Iris pigment epithelial cell (primary cell): ENCODE data around the gene FOXP2.
"Not testable (repeated sequence)": the region's sequence is repeated elsewhere in the genome, so short reads cannot be mapped to it uniquely, and the experiment has no call there.

Source experiments
- DNase-seq: peaks from one replicate; pipeline ENCODE4 v3.0.0-alpha.2; 2011; ENCODE audit warnings: low read depth

The FOXP2 gene

DNA sequence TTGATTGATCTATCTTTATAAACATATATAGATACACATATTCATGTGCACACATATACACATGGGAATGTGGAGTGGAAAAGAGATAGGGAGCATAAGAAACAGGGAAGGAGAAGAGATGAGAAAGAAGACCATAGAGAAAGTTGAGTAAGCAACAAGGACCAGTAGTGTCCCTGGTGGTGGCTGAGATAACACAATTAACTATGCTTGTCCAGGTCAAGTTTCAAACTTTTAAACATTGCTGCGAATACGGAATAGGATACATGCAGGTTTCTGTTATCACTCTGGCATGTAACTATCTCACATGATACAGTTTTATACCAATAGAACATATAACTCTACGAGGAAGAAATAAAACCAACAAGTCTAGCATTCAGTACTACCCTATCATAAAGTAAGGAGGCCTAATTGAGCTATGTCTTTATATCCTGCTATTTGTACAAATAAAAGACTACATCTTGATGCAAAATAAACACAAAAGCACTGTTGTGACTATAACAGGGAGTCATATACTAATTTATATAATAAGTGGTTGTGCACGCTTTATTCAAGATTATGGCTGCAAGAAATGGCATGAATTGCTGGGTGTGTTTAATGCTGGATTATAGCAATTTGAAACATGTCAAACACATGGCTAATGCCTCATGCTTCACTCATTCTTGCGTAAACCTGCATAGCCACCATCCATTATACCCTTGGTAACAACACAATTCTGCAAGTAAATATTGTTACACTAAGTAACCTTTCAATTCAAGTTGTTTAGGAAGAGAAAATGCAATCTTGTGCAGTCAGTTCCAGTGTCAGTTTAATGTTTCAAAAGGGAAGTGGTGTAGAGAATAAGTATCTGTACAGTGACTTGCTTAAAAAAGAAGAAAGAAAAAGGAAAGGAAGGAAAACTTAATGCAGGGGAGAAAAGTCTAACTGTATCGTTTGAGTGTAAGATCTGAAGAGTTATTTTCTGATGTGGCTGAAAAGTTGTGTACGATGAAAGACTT lies 8.2 kb downstream of the FOXP2 start:
- DNase-seq, result no peak

DNA sequence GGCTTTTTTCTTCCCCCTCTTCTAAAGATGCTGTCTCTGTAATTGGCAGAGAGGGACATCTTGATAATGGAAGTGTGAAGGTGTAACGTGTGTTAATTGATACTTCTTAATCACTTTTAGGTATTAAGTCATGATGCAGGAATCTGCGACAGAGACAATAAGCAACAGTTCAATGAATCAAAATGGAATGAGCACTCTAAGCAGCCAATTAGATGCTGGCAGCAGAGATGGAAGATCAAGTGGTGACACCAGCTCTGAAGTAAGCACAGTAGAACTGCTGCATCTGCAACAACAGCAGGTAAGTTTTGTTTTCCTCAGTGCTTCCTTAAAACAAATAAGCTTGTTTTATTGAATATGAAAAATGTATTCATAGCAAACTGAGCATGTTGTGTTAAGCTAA lies 11.8 kb downstream of the FOXP2 start:
- no peak for DNase-seq

DNA sequence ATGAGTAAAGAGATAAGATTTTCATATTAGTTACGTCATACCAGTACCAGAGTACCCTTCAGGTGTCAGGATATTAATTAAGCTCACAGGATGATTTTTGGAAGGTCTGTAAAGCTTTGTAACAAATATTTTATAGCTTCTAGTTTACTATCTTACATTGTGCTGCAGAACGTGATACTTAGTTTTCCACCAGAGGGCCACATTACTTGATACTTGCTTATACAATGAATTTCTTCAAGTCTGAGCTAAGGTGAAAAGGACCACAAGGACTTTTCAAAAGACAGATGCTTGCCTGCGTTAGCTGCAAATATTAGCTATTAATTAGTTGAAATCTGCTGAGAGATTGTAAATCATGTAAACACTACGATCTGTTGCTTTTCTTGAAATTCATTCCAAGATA lies 12.2 kb downstream of the FOXP2 start:
- DNase-seq, result peak; percentile 23

DNA sequence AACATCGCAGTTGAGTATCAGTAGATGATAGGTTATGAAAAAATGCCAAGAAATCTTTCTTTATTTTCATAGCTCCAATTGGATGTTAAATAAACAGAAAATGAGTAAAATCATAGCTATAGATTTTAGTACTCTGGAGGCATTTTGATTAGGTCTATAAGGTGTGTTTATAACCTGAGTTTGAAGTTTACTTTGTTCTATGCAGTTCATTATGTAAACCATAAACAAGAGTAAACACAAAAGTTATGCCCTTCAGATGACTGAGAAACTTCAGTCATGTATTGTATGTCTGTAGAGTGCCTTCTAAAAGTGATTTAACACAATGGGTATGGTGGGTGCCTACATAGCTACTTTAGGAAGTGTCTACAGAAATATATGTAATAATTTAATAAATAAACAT lies 13.6 kb downstream of the FOXP2 start:
- DNase-seq, result no peak

DNA sequence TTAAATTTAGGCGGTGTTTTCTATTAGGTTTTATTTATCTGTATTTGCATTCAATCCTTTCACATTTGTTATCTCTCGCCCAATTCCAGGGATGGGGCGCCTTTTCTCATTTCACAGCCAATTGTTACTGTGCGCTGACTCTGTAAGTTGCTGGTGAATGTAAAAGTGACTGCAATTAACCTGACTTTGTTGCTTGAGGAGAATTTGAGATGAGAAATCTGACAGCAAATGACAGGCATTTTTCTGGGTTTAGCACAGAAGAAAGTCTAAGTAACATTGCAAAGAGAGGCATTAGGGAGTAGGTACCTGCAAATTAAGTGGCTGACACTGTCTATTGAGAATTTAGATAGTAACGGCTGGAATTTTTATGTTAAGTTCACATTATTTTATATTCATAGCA lies 16.6 kb downstream of the FOXP2 start:
- DNase-seq, result no peak

DNA sequence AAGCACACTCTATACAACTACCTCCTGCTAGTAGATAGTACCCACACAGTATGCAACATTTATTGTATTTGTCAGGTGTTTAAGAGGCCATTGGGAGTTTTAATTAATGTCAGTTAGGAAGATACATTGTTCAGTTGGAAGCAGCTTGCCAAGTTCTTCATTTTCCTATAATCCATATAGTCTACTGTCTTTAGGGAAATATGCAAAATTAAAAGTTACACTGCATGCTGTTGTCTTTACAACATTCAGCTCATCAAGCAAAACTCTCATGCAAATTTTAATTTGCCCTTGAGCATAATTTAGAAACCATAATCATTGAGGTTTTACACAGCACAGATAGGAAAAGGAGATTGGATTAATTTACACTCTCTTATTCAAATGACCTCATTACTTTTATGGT lies 17.4 kb downstream of the FOXP2 start:
- no peak for DNase-seq

DNA sequence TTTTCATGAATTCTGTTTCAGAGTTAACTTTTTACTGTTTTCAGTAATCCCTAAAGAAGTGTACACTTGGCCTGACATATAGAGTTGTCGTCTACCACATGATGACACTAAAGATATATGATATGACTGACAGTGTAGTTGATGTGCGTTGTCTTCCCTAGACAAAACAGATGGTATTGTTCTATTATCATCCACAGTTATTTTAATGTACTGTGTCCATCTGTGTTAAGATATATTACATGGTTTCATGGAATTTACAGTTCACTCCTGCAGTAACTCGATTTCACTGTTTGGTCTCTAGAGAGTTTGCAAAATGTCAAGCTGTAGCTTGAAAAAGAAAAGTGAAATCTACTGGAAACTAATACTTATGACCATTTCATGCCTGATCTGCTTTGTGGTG lies 18.1 kb downstream of the FOXP2 start:
- DNase-seq, result no peak

DNA sequence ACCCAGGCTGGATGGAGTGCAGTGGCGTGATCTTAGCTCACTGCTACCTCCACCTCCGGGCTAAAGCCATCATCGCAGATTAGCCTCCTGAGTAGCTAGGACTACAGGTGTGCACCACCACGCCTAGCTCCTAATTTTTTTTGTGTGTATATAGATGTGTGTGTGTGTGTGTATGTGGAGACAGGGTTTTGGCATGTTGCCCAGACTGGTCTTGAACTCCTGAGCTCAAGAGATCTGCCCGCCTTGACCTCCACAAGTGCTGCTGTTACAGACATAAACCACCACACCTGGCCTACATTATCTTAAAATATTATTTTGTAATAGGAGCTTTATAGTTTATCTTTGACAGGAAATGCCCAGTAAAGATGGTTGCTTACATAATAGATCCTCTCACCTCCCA lies 25.0 kb downstream of the FOXP2 start:
- DNase-seq, result no peak

DNA sequence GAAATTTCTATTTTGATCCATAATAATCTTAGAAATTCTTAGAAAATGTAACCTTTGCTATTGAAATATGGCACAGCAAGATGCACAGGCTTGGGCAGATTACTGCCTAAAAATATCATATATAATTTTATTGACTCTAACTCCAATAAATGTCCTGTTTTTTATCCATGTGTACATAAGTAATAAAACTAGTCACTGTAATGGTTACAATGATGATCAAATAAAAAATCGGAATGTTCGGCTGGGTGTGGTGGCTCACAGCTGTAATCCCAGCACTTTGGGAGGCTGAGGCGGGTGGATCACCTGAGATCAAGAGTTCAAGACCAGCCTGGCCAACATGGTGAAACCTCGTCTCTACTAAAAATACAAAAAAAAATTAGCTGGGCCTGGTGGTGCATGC lies 26.3 kb downstream of the FOXP2 start:
- not testable (repeated sequence) for DNase-seq

DNA sequence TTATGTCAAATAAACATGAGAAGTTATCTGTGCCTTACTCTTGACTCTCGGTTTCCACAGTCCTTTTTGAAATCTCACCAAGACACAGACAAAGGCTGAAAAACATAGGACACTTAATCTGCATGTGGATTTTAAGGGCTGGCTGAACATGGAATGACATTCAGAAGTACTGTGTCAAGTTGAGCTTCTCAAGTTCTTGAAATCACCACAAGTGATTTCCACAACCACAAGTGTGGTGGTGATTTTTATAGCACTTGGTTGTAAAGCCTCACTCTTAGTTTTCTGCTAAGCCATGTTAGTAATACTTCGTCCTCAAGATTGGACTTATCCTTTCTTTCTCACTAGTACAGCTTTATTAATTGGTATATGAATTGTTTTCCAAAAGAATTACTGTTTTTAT lies 29.6 kb downstream of the FOXP2 start:
- DNase-seq, result no peak

DNA sequence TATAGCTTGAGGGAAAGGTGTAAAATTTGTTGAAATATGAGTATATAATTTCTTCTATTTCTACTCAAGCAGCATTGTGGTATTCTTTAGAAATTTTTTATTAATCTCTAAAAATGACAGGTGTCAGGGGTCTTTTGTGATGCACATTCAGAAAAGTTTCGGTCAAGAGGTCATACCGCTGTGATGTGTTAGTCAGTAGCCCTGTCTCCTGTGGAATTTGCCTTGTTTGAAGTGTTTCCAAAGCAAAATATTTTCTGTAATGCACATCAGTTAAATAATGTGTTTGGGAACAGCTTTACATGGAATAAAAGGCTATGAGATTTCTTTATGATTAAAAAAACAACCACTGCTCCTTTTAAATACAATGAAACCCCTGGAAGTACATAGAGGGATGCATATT lies 35.8 kb downstream of the FOXP2 start:
- DNase-seq, result no peak

DNA sequence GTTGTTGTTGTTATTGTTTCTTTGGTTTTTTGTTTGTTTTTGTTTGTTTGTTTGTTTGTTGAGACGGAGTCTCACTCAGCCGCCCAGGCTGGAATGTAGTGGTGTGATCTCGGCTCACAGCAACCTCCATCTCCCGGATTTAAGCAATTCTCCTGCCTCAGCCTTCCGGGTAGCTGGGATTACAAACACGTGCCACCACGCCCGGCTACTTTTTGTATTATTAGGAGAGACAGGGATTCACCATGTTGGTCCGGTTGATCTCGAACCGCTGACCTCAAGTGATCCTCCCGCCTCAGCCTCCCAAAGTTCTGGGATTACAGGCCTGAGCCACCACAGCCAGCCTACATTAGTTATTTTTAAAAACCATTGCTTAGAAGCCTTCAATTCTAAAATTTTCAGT lies 45.0 kb downstream of the FOXP2 start:
- DNase-seq, result no peak

DNA sequence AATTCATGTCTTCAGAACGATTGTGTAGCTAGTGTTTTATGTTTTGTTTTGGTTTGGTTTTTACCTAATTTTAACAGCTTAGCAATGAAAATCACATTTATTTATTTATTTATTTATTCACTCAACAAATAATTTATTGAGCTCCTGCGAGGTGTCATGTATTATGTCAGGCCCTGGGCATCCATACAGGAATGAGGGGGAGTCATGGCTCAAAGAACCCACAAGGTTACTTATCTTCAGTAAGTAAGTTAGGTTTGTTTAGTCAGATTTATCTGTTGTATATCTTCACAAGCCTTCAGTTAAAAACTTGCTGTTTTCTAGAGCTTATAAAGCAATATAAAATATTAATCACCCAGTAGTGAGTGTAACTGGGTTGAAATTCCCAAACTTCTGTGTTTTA lies 45.4 kb downstream of the FOXP2 start:
- no peak for DNase-seq

DNA sequence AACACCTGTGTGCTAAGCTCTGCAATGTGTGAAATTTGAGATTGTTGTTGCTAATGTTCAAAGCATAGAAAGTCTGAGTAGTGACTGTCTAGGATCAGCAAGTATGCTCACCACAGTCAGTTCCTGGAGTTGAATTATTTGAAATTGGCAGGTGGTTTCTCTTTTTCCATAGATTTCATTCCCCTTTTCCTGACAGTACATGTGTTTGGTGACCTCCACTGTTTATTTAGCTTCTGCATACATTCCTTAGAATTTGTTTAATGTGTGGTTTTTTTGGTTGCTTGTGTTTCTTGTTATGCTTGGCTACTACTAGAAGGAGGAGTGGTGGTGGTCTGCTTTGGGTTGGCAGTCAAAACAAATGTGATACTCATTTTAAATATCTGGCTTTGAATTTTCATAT lies 52.3 kb downstream of the FOXP2 start:
- no peak for DNase-seq

DNA sequence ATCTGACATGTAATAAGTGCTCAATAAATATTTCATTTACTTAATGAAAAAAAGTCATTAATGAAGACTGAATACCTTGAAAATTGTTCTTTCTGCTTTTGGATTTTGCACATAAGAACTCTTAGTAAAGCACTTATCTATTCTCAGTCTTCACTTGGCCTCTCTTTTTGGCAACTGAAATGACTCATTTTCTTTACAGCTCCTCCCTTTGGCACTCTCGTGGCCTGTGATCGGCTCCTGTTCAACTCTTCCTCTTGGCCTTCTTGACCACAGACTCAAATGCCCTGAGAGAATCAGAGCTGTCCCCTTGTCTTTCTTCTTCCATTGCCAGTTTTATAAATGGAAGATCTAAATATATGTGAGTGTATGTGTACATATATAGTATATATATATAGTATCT lies 54.2 kb downstream of the FOXP2 start:
- DNase-seq, result no peak

DNA sequence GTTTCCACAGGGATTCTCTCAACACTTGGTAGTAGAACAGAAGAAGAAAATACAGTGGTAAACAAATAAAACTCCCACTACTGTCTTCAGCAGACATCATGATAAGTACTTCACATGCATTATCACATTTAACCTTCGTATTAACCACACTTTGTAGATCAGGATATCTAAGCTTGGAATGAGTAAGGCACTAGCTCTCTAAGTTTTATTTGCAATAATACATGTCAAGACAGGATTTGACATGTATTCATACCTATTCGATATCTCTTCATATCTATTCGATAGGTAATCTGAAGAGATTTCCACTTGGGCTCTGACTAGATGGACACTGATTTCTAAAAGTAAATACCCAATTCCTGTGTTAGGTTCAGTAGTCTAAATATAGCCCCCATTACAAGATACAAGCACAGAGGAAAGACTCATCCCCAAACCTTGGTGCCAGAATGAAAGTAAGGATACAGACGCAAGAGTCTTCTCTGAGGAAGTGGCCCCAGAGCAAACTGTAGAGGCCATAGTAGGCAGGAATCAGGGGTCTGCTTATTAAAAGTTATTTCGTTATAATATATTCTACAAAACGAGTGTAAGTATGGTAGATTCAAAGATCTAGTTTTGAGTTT lies 58.4 kb downstream of the FOXP2 start:
- DNase-seq, result no peak

DNA sequence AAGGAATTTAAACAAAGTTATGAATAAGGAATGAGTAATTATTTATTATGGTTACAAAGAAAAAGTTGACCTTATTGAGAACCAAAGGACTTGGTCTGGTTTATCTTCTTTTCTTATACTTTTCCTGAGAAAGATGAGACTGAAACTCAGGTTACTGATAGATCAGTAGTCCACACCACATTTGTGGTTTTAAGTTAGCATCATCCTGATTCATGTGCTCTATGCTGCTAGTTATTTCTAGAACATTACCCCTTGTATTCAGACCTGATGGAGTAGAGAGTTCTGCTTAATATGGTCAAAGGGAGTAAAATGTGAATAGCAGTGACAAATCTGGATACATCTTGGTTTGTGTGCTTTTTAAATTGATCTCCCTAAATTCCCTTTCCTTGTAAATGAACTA lies 63.8 kb downstream of the FOXP2 start:
- no peak for DNase-seq

DNA sequence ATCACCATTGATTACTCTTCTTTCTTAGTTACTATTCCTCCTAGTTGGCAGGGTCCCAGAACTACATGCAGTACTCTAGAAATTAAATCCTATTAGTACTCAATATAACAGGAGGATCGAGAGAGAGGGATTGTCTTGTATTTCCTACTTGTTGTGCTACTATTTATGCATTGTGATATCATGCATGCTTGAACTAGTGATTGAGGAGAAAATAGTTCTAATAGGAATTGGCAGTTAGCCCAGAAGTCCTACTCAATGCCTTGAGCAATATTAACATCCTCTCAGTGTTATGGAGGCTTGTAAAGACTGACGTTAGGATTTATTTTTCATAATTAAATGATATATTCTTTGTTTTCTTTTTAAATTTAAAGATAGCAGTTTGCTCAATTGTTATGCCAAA lies 67.4 kb downstream of the FOXP2 start:
- DNase-seq, result peak; percentile 62

DNA sequence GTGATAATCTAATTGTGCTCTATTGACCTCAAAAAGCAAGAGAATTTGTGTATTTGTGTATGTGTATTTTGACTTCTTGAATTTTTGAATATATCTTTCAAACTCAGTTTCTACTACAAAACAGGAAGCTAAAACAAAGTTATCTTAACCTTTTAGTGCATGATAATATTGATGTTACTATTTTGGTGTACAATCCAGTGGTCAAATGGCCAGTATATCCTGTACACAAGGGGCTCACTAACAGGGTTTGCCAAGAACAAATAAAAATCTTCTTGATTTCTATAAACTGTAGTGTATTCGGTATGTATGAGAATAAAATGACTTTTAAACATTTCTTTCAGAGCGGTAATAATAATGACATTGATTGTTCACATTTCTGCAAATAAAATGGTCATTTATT lies 69.6 kb downstream of the FOXP2 start:
- DNase-seq, result no peak

DNA sequence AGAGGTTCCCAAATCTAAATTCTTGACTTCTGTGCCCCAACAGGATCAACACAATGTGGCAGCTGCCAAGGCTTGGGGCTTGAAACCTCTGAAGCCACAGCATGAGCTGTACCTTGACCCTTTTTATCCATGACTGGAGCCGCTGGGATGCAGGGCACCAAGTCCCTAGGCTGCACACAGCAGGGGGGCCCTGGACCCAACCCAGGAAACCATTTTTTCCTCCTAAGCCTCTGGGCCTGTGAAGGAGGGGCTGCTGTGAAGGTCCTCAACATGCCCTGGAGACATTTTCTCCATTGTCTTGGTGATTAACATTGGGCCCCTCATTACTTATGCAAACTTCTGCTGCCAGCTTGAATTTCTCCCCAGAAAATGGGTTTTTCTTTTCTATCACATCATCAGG lies 72.6 kb downstream of the FOXP2 start:
- no peak for DNase-seq

DNA sequence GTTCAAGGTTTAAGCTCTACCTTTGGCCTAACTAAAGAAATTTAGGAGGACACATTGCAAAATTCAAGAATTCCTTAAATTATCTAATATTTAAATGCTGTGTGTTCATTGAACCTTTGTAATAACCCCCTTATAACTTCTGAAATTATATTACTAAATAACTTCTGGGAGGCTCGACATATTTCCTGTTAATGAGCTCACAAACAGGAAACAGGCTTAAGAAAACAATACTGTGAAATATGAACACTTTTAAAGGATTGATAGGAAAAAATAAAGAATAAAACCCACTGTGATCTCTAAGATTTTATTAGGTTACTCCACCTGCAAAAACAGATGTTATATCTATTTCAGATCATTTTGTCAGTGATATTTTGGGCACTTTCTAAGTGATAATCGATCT lies 74.1 kb downstream of the FOXP2 start:
- DNase-seq, result no peak

DNA sequence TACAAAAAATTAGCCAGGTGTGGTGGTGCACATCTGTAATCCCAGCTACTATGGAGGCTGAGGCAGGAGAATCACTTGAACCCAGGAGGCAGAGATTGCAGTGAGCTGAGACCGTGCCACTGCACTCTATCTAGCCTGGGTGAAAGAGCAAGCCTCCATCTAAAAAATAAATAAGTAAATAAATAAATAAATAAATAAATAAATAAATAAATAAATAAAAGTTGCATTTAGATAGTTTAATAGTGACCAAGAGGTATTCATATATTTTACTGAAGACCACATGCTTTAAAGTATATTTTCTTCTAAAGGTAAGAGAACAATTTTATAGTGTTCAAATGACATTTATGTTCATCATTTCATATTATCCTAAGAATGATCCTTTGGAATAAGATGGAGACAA lies 82.9 kb downstream of the FOXP2 start:
- not testable (repeated sequence) for DNase-seq

DNA sequence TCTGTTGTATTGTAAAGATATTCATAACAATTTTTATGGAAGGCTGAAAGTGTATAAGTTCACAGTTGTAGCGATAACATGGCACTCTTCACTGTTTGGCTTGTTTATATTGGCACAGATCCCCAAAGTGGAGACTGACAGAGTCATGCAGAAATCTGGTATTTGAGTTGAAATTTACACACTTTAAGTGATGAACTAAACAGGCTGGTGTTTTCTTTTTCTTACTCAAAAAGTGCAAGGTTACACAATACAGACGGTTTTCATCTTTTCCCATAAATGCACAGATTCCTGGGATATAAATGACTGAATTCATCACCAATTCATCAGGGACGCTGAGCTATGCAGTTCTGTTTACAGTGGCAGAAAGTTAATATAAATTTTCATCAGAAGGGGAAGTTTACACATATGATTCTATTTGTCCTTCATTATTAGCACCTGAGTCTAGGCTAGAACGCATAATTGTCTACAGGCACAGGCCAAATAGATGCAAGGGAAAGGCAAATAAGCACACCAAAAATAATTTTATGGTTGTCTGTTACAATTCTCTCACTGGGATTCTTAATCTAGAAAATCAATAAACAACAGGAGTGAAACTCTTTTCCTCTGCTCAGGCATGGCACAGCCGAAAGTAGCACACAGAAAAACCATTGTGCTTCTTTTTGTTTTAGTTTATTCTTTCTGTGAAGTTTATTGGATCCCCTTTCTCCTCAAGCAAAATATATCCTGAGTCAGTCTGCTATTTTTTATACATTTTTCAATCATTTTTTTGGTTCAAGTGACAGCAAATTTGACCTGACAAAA lies 88.0 kb downstream of the FOXP2 start:
- peak; percentile 47 for DNase-seq
